H9 (cell line): Measurements from ENCODE around the gene MAPKAP1. TPM values are rescaled to one million over a fixed set of nuclear protein-coding genes. Genes with fewer than 3 reads are reported as not detected.
A peak's percentile ranks its signal among the peaks of the same experiment; 100 is the strongest.

Source experiments
- DNase-seq: peaks from one replicate; pipeline ENCODE4 v3.0.0-alpha.2; 2017
- H2AFZ ChIP-seq: one replicate; pipeline ENCODE4 v1.6.1; 2013; ENCODE audit warnings: mild to moderate bottlenecking, low read length, control low read depth, moderate library complexity
- H2AK5ac ChIP-seq: 2 replicates; pipeline ENCODE4 v1.6.1; 2013; ENCODE audit warnings: low read length, control low read depth, mixed read lengths; ENCODE audit not compliant: insufficient read length
- H2BK120ac ChIP-seq: one replicate; pipeline ENCODE4 v1.6.1; 2013; ENCODE audit warnings: low read depth, mild to moderate bottlenecking, low read length, control low read depth, inconsistent platforms; ENCODE audit not compliant: poor library complexity, severe bottlenecking
- H2BK12ac ChIP-seq: 2 replicates; pipeline ENCODE4 v1.6.1; 2013; ENCODE audit warnings: low read length, control low read depth, mixed read lengths, low read depth; ENCODE audit not compliant: insufficient read length
- H2BK15ac ChIP-seq: 2 replicates; pipeline ENCODE4 v1.6.1; 2013; ENCODE audit warnings: low read depth, low read length, control low read depth
- H2BK20ac ChIP-seq: one replicate; pipeline ENCODE4 v1.6.1; 2013; ENCODE audit warnings: low read depth, mild to moderate bottlenecking, low read length, control low read depth, inconsistent platforms; ENCODE audit not compliant: poor library complexity, severe bottlenecking
- H2BK5ac ChIP-seq: 2 replicates; pipeline ENCODE4 v1.6.1; 2013; ENCODE audit warnings: low read length, control low read depth, mixed read lengths; ENCODE audit not compliant: insufficient read length
- H3K14ac ChIP-seq: 2 replicates; pipeline ENCODE4 v1.6.1; 2013; ENCODE audit warnings: low read length, control low read depth; ENCODE audit not compliant: insufficient read depth
- H3K18ac ChIP-seq: 2 replicates; pipeline ENCODE4 v1.6.1; 2013; ENCODE audit warnings: low read depth, mild to moderate bottlenecking, mixed read lengths, low read length, control low read depth; ENCODE audit not compliant: insufficient read length
- H3K23ac ChIP-seq: 2 replicates; pipeline ENCODE4 v1.6.1; 2013; ENCODE audit warnings: low read length, control low read depth, mixed read lengths, low read depth; ENCODE audit not compliant: insufficient read length
- H3K23me2 ChIP-seq: 2 replicates; pipeline ENCODE4 v1.6.1; 2013; ENCODE audit warnings: low read depth, mild to moderate bottlenecking, mixed read lengths, low read length, control low read depth; ENCODE audit not compliant: insufficient read length, poor library complexity, severe bottlenecking
- H3K27ac ChIP-seq: 2 replicates; pipeline ENCODE4 v1.5.1; 2013; ENCODE audit warnings: low read length, control low read depth, mixed read lengths, low read depth; ENCODE audit not compliant: insufficient read length
- H3K27me3 ChIP-seq: 2 replicates; pipeline ENCODE4 v1.6.1; 2013; ENCODE audit warnings: low read length, control low read depth, inconsistent platforms; ENCODE audit not compliant: insufficient read depth
- H3K4ac ChIP-seq: 2 replicates; pipeline ENCODE4 v1.6.1; 2013; ENCODE audit warnings: low read depth, mild to moderate bottlenecking, control low read depth, inconsistent platforms, low read length, moderate library complexity
- H3K4me1 ChIP-seq: 2 replicates; pipeline ENCODE4 v1.6.1; 2013; ENCODE audit warnings: low read length, control low read depth, inconsistent platforms; ENCODE audit not compliant: insufficient read depth
- H3K4me2 ChIP-seq: 2 replicates; pipeline ENCODE4 v1.6.1; 2013; ENCODE audit warnings: low read length, control low read depth, mixed read lengths; ENCODE audit not compliant: insufficient read length, insufficient read depth
- H3K56ac ChIP-seq: 2 replicates; pipeline ENCODE4 v1.6.1; 2013; ENCODE audit warnings: low read depth, mild to moderate bottlenecking, mixed read lengths, low read length, control low read depth; ENCODE audit not compliant: insufficient read length
- H3K79me1 ChIP-seq: 2 replicates; pipeline ENCODE4 v1.6.1; 2013; ENCODE audit warnings: low read depth, mild to moderate bottlenecking, moderate library complexity, low read length, control low read depth, inconsistent platforms; ENCODE audit not compliant: insufficient read depth, poor library complexity, severe bottlenecking
- H3K79me2 ChIP-seq: 2 replicates; pipeline ENCODE4 v1.6.1; 2013; ENCODE audit warnings: low read length, control low read depth, inconsistent platforms; ENCODE audit not compliant: insufficient read depth
- H3K9ac ChIP-seq: 2 replicates; pipeline ENCODE4 v1.6.1; 2013; ENCODE audit warnings: low read length, control low read depth, mixed read lengths; ENCODE audit not compliant: insufficient read length; ENCODE audit errors: extremely low read depth
- H3K9me3 ChIP-seq: one replicate; pipeline ENCODE4 v1.6.1; 2013; ENCODE audit warnings: low read depth, low read length, inconsistent platforms; ENCODE audit not compliant: control insufficient read depth
- H3T11ph ChIP-seq: one replicate; pipeline ENCODE4 v1.6.1; 2013; ENCODE audit warnings: mild to moderate bottlenecking, low read length, control low read depth, inconsistent platforms
- H4K20me1 ChIP-seq: one replicate; pipeline ENCODE4 v1.6.1; 2013; ENCODE audit not compliant: control insufficient read depth, insufficient read length, insufficient read depth
- H4K5ac ChIP-seq: 2 replicates; pipeline ENCODE4 v1.6.1; 2013; ENCODE audit warnings: low read depth, mild to moderate bottlenecking, mixed read lengths, low read length, control low read depth; ENCODE audit not compliant: insufficient read length
- H4K8ac ChIP-seq: replicated peaks from 2 replicates; pipeline ENCODE4 v1.6.1; 2013; ENCODE audit warnings: low read length, control low read depth, mixed read lengths, low read depth; ENCODE audit not compliant: insufficient read length
- H4K91ac ChIP-seq: 2 replicates; pipeline ENCODE4 v1.6.1; 2013; ENCODE audit warnings: low read depth, mild to moderate bottlenecking, moderate library complexity, mixed read lengths, low read length, control low read depth; ENCODE audit not compliant: insufficient read length
- H3K27ac Mint-ChIP-seq, 3 experiments: 2 replicates in 2 of 3; 3 replicates in 1 of 3; pipeline ENCODE4 v1.8.0; 2020 to 2021; ENCODE audit warnings: mixed read lengths in 3 of 3, mild to moderate bottlenecking in 1 of 3, moderate library complexity in 1 of 3
- H3K27me3 Mint-ChIP-seq: 2 replicates; pipeline ENCODE4 v1.8.0; 2021; ENCODE audit warnings: low read depth, mild to moderate bottlenecking, moderate library complexity, mixed read lengths
- H3K36me3 Mint-ChIP-seq, 3 experiments: 2 replicates in 2 of 3; 3 replicates in 1 of 3; pipeline ENCODE4 v1.8.0; 2020 to 2021; ENCODE audit warnings: low read depth in 3 of 3, mixed read lengths in 3 of 3; ENCODE audit not compliant: insufficient read depth in 1 of 3
- H3K4me1 Mint-ChIP-seq, 2 experiments: 2 replicates each; pipeline ENCODE4 v1.8.0; 2020; ENCODE audit warnings: mixed read lengths in 2 of 2
- H3K4me3 Mint-ChIP-seq, 2 experiments: 2 replicates in 1 of 2; 3 replicates in 1 of 2; pipeline ENCODE4 v1.8.0; 2020 to 2021; ENCODE audit warnings: mild to moderate bottlenecking in 2 of 2, mixed read lengths in 2 of 2, moderate library complexity in 1 of 2
- H3K9me3 Mint-ChIP-seq, 2 experiments: 2 replicates in 1 of 2; 3 replicates in 1 of 2; pipeline ENCODE4 v1.8.0; 2020; ENCODE audit warnings: mild to moderate bottlenecking in 2 of 2, mixed read lengths in 2 of 2, moderate library complexity in 1 of 2
- CTCF ChIP-seq: fragments of 200-600 bp; sonication (generic); conservative IDR thresholded peaks from 3 replicates; pipeline ENCODE4 v1.8.0; 2021; ENCODE audit warnings: antibody characterized with exemption, mild to moderate bottlenecking
- WGBS: extraction: QIAGEN DNeasy Blood & Tissue Kit; methylation state at CpG from one replicate; pipeline ENCODE4 v1.1.7; 2013; ENCODE audit warnings: missing lambda C conversion rate, low lambda C conversion rate, mixed read lengths; ENCODE audit not compliant: insufficient read length; ENCODE audit errors: extremely low coverage; 5-methylcytosine and 5-hydroxymethylcytosine counted together
- total RNA-seq: library from RNA; stranded (reverse); gene quantifications from 2 replicates; pipeline ENCODE4 v1.2.1, GENCODE V29; 2021

Gene MAPKAP1
- total RNA-seq, 1 experiment from 2014 or later = 97.0 TPM

GRCh38 chr9:125492719-125493118 lies 214.3 kb downstream of the MAPKAP1 start:
- H3K4me1 Mint-ChIP-seq = peaks cover 31 to 38% of the 10 kb centered on the region in 2 experiments
- no peak overlapping the region for H2BK20ac ChIP-seq
- H3K4me1 ChIP-seq = peaks cover 17% of the 10 kb centered on the region
- H2BK15ac ChIP-seq = no peak overlapping the region
- H3K18ac ChIP-seq = no peak overlapping the region
- no peak overlapping the region for H3K23ac ChIP-seq
- H2BK5ac ChIP-seq = no peak overlapping the region
- H3K9me3 ChIP-seq = no peaks in the 10 kb centered on the region
- H2BK120ac ChIP-seq = no peak overlapping the region
- H3K36me3 Mint-ChIP-seq = no peaks in the 10 kb centered on the region
- H2AFZ ChIP-seq = no peak overlapping the region
- H2BK12ac ChIP-seq = no peak overlapping the region
- no peak overlapping the region for H3K27ac ChIP-seq
- H3K56ac ChIP-seq = no peak overlapping the region
- no peak overlapping the region for H3T11ph ChIP-seq
- no peaks in the 10 kb centered on the region for H3K9me3 Mint-ChIP-seq
- no peak overlapping the region for H4K91ac ChIP-seq
- no peaks in the 10 kb centered on the region for H3K23me2 ChIP-seq
- H3K27me3 Mint-ChIP-seq = no peaks in the 10 kb centered on the region
- H4K20me1 ChIP-seq = no peaks in the 10 kb centered on the region
- no peak overlapping the region for H3K14ac ChIP-seq
- peak overlapping the region in 1 of 3 experiments; percentile 69; a peak in 1 of 7 replicates for H3K27ac Mint-ChIP-seq
- H3K79me1 ChIP-seq = no peaks in the 10 kb centered on the region
- H3K79me2 ChIP-seq = no peaks in the 10 kb centered on the region
- H2AK5ac ChIP-seq = no peak overlapping the region
- WGBS = no CpG with 5 or more reads among the region's 2 CpGs
- no peak overlapping the region for H4K8ac ChIP-seq
- TF ChIP-seq CTCF = no peak
- H3K4me3 Mint-ChIP-seq = no peak overlapping the region
- no peak overlapping the region for H3K9ac ChIP-seq
- H3K4ac ChIP-seq = no peak overlapping the region
- no peak overlapping the region for H4K5ac ChIP-seq
- no peaks in the 10 kb centered on the region for H3K27me3 ChIP-seq
- H3K4me2 ChIP-seq = no peak overlapping the region
- DNase-seq = no peak
